ENCODE measurements around the gene ARID3B.
A peak's percentile ranks its signal among the peaks of the same experiment; 100 is the strongest.

ARID3B gene

GRCh38 chr15:74542166-74543042, 1.4 kb downstream of the ARID3B start:
- TF ChIP-seq CTCF (conservative IDR thresholded peaks at IDR 0.05; ENCODE audit: control insufficient read depth, insufficient read depth, low read depth, low read length), result no peak
- DNase-seq (ENCODE audit: low read depth), result no peak
- no peak overlapping the region for H3K4me3 ChIP-seq (ENCODE audit: control insufficient read depth, low read depth, low read length)

GRCh38 chr15:74543043-74543422, 2.0 kb downstream of the ARID3B start:
- no peak for TF ChIP-seq CTCF (conservative IDR thresholded peaks at IDR 0.05; ENCODE audit: control insufficient read depth, insufficient read depth, low read depth, low read length)
- no peak overlapping the region for H3K4me3 ChIP-seq (ENCODE audit: control insufficient read depth, low read depth, low read length)
- DNase-seq (ENCODE audit: low read depth), result no peak

- no peak for TF ChIP-seq CTCF (conservative IDR thresholded peaks at IDR 0.05; ENCODE audit: control insufficient read depth, insufficient read depth, low read depth, low read length)
- H3K4me3 ChIP-seq (ENCODE audit: control insufficient read depth, low read depth, low read length), result no peak overlapping the region
- no peak for DNase-seq (ENCODE audit: low read depth)
Measured at GRCh38 chr15:74543583-74543982, 2.6 kb downstream of the ARID3B start.

GRCh38 chr15:74545086-74545485, 4.1 kb downstream of the ARID3B start:
- H3K4me3 ChIP-seq (ENCODE audit: control insufficient read depth, low read depth, low read length), result no peak overlapping the region
- TF ChIP-seq CTCF (conservative IDR thresholded peaks at IDR 0.05; ENCODE audit: control insufficient read depth, insufficient read depth, low read depth, low read length), result no peak
- no peak for DNase-seq (ENCODE audit: low read depth)

- no peak overlapping the region for H3K4me3 ChIP-seq (ENCODE audit: control insufficient read depth, low read depth, low read length)
- peak; percentile 99 for DNase-seq (ENCODE audit: low read depth)
- no peak for TF ChIP-seq CTCF (conservative IDR thresholded peaks at IDR 0.05; ENCODE audit: control insufficient read depth, insufficient read depth, low read depth, low read length)
Measured at GRCh38 chr15:74545776-74546656, 5.0 kb downstream of the ARID3B start.

GRCh38 chr15:74547616-74548015, 6.6 kb downstream of the ARID3B start:
- DNase-seq (ENCODE audit: low read depth), result no peak
- TF ChIP-seq CTCF (conservative IDR thresholded peaks at IDR 0.05; ENCODE audit: control insufficient read depth, insufficient read depth, low read depth, low read length), result no peak
- H3K4me3 ChIP-seq (ENCODE audit: control insufficient read depth, low read depth, low read length), result no peak overlapping the region
